HG03460 (cell line): Measurements from ENCODE around the gene RAN.

Experiments used
- ATAC-seq: cut with Tn5 transposase; IDR thresholded peaks from one replicate; pipeline ENCODE4 v1.9.1; 2021; ENCODE audit not compliant: unreplicated experiment

RAN gene

DNA sequence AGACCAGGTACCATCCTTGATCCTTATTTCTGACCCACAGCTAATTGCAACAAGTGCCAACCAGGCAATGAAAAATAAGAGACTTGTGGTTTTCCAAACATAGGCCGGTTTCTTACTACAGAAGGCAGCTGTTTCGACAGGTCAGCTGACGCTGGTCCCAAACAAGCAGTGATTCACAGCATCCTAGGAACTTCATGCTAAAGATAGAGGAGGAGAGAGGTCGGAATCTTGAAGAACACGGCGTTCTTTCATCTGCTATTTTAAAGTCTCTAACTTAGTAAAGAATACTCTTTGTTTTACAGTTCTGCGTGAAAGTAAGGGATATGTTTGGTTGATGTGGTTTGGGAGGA lies 53.8 kb downstream of the RAN start:
- no peak for ATAC-seq
